Activated CD4-positive, alpha-beta T cell treated with anti-CD3 and anti-CD28 coated beads, Interleukin-2, amount 10 ng/mL, durations not matched to agents 7 days and 5 days (primary cell): ENCODE results near the gene PIGZ. TPM values are rescaled to one million over a fixed set of nuclear protein-coding genes. Genes with fewer than 3 reads are reported as not detected.

Source experiments
- total RNA-seq, 2 experiments: library from RNA; stranded (reverse); gene quantifications; one replicate each; pipeline ENCODE4 v1.2.3, GENCODE V29; 2021

Gene PIGZ
- total RNA-seq, 2 experiments from 2014 or later, result 2.6 to 2.7 TPM

Other genes starting within 250 kb of the PIGZ start
- gene PAK2, start 229.0 kb downstream of the PIGZ start, total RNA-seq, result 10 to 100 TPM; 88.6 to 98.5 TPM
- 10 to 100 TPM; 31.1 to 32.4 TPM for gene SENP5, start 100.9 kb downstream of the PIGZ start, total RNA-seq
- gene NCBP2, start 26.3 kb downstream of the PIGZ start, total RNA-seq, result 10 to 100 TPM; 53.4 to 57.1 TPM
- 1 to 10 TPM; 4.8 to 6.4 TPM for gene MELTF, start 61.0 kb upstream of the PIGZ start, total RNA-seq